NT2/D1 (cell line): ENCODE data around the gene PODXL.

Experiments used
- SUZ12 ChIP-seq: IDR thresholded peaks from 2 replicates; pipeline ENCODE4 v1.6.1; 2011; ENCODE audit not compliant: insufficient read length, insufficient read depth; ENCODE audit errors: extremely low read depth
- YY1 ChIP-seq: IDR thresholded peaks from 2 replicates; pipeline ENCODE4 v1.6.1; 2011; ENCODE audit not compliant: insufficient read length, insufficient read depth
- ZNF274 ChIP-seq: IDR thresholded peaks from 2 replicates; pipeline ENCODE4 v1.6.1; 2011; ENCODE audit warnings: mild to moderate bottlenecking, low read depth, low read length

GRCh38 chr7:131501930-131502685, 54.3 kb downstream of the PODXL start:
- TF ChIP-seq ZNF274 (no peak), YY1 (no peak), SUZ12 (no peak)
